Pulmonary artery endothelial cell (primary cell): ENCODE data around the gene ACAP2. TPM values are rescaled to one million over a fixed set of nuclear protein-coding genes. Genes with fewer than 3 reads are reported as not detected.
A peak's percentile ranks its signal among the peaks of the same experiment; 100 is the strongest.
"Not testable (repeated sequence)": the region's sequence is repeated elsewhere in the genome, so short reads cannot be mapped to it uniquely, and the experiment has no call there.

Source experiments
- DNase-seq: peaks from one replicate; pipeline ENCODE4 v3.0.0-alpha.2; 2011; ENCODE audit warnings: low read depth, low spot score
- total RNA-seq: library from RNA; depleted of rRNA; stranded (reverse); fragments of >200 nt; gene quantifications from 2 replicates; pipeline ENCODE4 v1.2.3, GENCODE V29; 2014

ACAP2 gene
- total RNA-seq, 1 donor from 2014 or later, result 52.8 TPM

DNA sequence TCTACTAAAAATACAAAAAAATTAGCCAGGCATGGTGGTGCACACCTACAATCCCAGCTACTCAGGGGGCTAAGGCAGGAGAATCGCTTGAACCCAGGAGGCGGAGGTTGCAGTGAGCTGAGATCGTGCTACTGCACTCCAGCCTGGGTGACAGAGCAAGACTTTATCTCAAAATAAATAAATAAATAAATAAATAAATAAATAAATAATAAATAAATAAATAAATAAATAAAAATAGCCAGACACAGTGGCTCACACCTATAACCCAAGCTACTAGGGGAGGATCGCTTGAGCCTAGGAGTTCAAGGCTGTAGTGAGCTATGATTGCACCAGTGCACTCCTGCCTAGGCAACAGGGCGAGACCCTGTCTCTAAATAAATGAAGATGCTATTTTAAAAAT, 152.2 kb downstream of the ACAP2 start:
- DNase-seq, result not testable (repeated sequence)

DNA sequence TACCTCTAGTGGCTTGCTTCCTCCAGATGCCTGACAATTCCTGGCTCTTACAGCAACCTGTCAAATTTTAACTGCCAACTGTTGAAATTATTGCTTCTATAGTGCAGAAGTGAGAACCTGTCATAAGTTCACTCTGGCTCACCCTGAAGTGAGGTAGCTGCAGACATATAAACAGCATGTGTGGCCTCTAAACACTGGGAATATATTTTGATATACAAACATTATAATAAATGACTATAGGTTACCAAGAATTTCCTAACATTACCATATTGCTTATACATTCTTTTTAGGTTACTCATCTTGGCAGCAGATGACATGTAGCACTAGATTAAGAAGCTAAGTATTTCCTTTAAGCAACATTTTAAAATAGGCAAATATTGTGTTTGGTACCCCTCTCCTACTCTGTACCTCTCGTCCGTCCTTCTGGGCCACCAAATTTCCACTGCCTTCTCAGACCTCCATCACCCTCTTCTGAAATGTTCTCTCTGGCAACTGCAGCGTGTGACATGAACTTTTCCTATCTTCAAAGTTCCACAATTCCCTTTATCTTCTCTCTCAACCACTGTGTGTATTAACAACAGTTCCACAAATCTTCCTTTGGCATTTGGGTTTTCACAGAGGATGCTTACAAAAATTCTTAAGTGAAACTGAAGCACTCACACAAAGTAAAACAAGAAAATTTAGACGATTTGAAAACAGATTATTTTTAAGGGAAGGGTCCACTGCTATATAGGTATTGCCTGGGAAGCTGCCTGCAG, 156.5 kb downstream of the ACAP2 start:
- no peak for DNase-seq

DNA sequence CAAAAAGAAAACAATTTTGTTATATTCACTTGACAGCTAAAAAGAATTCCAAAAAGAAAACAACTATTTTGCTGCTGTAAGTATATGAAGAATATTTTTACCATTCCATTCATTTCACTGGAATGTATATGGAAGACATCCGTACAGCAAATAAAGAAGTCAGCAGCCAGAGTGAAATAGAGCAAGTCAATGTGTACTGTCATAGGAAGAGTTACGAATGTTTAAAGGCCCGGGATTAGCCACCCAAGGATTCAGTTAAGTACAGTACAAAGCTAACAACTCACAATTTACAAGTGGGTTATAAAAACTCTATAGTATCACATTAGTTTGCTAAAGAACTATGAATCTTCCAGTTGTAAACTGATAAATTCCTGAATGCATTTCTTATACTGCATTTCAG, 157.4 kb downstream of the ACAP2 start:
- no peak for DNase-seq

DNA sequence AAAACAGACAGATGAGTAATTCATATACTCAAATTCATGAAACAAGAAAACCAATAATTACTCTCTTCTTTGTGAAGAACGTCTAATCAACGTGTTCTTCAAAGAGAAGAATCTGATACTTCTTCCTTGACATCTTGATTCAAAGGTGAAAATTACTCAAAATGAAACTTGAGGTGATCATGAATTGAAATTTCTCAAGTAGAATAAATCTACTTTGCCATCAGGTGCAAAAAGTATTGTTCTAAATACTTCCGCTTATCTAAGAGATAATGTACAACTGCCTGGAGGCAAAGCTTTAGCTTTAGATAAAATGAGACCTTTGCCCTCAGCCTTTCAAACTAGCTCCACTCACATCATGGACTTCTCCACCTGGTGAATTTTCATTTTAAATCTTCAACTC, 158.0 kb downstream of the ACAP2 start:
- DNase-seq, result no peak

DNA sequence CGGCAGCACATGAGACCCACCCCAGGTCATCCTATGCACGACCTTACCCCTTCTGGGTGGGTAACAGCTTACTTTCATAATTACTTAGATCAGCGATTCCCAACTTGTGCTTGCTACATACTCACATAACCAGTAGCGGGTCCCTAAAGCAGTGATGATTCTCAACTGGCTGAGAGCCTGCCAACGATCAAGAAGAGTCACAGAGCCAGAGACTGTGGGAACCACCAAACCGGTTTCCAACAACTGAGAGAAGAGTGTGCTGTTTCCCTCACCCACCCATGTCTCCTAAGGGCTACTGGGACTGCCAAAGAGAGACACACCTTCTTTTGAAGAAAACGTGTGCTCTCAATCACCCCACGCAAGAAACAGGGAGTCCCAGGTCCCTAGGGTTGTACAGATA, 159.9 kb downstream of the ACAP2 start:
- no peak for DNase-seq

DNA sequence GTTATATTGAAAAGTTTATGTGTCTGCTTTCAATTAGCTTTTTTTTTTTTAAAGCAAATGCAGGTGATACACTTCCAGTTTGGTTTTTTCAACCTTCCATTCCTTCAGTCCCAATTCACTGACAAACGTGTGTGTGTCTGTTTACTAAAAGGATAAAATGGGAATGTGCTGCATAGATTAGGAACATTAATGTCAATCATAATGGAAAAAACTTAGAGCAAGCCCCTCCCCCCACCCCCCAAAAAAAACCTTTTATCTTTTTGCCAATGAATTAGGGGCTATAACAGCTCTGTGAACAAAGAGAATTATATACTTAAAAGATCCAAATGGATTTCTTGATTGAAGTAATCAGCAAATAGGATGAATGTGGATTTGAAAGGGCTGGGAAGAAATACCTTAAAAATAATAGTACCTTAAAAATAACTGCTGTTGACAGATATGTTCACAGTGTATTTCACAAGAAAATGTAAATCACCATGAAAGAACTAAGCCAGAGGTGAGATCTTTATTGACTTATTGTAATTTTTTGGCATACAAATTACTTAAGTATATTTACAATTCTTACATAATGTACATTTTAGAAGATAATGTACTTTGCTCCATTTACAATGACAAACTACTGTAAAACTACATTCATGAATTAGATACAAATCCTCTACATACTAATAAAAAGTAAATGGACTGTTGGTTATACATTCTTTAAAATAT, 168.4 kb downstream of the ACAP2 start:
- DNase-seq, result no peak

DNA sequence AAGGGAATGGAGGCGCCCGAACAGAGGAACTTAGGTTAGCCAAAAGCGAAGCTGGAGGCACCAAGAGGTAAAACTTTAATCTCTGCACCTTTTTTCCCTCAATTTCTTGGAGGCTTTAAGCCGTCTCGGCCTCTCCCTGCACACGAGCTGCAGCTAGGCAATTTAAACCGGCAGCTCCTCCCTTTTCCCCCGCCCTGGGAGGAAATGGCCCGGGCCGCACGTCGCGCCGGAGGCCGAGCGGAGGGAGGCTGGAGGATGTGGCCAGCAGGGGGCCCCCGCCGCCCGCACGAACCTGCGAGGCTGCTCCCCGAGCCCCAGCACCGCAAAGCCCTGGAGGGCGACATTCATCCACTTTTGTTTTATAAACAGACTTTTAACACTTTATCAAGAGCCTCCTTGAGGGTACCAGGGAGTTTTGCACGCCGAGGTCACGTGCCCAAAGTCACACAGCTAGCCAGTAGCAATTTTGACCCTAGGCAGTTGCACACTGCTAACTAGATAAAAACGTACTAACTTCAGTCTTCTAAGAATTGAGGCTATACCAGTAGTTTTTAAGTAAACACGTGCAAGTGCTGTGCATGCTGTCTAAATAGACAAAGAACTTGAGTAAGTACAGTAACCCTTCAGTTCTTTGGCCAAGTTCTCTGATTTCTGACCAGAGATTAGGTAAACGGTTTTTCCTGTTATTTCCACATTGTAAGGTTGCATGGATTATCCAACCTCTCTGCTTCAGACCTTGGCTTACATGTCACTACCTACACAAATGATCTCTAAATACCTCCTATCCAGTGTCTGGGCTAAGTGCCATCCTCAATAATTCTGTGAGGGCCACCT, 171.2 kb downstream of the ACAP2 start:
- peak; percentile 58 for DNase-seq

DNA sequence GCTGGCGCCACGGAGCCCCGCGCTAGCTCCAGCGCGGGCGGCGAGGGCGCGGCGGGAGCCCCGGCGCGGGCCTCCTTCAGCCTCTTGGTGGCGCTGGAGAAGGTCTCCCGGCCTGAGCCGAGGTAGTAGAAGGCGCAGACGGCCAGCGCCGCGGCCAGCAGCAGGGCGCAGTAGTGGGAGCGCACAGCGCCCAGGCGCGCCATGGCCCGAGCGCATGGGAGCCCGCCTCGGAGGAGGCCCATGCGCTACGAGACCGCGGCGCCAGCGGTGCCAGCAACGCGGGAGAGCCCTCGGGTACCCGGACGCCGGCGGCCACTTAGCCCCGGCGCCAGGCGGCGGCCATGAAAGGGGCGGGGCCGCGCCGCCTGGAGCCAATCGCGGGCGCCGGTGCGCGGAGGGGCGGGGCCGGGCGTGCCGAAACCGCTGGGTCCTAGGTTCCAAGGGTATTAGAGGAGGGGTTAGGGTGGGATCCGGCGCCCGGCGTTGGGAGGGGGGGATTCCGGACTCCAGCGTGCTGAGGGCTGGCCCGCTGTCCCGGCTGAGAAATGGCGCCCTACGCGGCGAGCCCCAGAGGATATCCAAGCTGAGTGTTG, 171.9 kb downstream of the ACAP2 start, which contains the start of gene XXYLT1:
Gene XXYLT1 (minus strand): TSS at position 343 of the 593 bp plus-strand sequence. CDS start 101 bp downstream, at position 242.
- DNase-seq, result peak; percentile 69

DNA sequence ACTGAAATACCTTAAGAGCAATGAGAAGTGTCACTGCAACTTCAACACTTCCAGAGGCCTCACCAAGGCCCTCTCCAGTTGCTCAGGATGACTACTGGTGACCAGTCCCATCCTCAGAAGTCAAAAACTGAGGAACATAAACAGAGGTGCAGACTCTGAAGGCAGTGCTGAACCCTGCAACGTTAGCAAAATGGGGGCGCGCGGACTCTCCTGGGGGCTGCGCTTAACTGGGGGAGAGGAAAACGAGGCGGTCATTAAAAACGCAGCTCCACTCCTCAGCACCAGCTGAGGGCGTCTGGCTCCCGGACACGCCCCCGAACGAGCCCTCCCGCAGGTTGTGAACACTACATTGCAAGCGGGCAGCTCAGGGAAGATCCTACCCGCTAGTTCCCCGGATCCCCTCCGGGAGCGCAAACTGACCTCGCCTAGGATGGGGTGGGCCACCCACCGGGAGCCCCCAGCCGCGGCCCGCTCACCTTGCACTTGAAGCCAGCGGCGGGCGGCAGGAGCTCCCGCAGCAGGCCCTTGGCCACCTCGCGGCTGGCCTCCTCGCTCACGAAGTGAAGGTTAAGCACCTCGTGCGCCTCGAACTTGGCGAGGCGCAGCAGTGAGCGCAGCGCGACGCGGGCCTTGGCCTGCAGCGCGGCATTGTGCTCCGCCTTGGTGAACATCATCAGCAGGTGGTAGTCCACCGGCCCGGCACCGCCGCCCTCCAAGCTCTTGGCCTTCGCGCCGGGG, 172.6 kb downstream of the ACAP2 start:
- DNase-seq, result no peak

DNA sequence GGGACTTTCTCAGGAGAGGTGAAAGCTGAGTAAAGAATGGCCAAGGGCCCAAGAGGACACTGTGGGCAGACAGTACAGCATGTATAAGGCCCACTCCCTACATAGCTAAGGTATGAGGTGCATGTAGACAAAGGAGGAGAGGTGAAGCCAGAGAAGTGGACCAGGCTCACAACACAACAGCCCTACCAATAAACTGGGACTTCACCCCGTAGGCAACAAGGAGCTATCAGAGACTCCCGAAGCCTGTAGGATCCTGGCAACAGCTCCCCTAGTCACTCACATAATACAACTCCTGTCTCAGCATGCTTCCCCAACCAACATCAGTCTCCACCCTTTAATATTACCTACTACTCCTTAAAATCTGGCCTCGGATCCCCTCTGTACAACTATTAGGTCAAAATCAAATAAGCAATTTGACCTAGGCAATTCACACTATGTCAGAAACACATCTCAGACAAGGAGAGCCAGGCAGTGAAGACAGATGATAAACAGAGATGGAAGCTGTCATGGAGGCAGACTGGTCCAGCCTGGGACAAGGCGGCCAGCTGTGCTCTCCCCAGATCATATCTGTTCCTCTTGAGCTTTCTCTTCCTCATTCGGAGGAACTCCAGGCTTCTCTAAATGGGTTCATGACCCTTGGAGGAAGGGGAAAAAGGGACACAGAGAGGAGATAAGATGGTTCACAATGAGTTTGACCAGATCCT, 173.3 kb downstream of the ACAP2 start:
- DNase-seq, result no peak

DNA sequence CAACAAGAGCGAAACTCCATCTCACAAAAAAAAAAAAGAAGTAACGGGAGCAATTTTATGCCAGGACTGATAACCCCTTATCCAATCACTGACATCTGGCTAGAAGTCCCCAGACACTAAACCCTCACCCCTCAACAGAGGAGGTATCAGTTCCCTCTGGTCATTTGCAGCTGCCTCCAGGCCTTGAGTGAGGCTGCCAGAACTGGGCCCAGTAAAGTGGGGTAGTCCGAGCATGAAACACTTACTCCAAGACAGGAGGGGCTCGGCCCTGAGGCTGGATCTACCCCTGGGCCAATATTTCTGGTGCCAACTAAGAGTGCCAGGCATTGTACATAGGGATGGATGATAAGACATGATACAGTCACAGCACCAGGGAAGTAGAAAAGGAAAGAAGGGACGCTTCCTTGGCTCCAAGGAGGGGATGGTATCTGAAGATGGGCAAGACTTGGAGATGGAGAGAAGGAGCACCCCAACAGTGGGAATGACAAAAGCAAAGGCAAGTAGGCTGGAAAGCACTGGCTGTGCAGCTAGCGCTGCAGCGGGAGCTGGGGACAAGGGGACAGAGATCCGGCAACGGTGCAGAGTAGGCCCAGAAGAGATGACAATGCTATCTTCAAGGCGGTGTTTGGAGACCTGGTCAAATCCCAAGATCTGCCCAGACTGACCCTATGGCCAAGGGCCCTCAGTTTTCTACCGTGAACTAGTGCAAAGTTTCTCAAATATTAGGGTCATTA, 174.1 kb downstream of the ACAP2 start:
- DNase-seq, result no peak

DNA sequence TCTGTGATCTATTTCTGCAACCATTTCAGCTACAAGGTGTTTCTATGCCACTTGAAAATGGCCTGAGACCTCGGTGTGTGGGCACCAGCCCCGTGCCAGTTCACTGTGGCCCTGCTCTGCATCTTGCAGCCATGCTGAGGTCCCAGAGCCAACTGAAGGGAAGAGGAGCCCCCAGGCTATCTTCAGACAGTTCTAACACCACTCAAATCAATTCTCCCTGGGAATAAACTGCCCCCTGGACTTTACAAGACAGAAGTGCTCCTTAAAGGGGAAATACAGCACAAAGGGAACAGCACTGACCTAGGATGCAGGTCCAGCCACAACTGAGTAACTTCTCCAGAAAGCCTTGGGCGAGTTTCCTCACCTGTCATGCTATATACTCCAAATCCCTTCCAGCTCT, 175.7 kb downstream of the ACAP2 start:
- no peak for DNase-seq

DNA sequence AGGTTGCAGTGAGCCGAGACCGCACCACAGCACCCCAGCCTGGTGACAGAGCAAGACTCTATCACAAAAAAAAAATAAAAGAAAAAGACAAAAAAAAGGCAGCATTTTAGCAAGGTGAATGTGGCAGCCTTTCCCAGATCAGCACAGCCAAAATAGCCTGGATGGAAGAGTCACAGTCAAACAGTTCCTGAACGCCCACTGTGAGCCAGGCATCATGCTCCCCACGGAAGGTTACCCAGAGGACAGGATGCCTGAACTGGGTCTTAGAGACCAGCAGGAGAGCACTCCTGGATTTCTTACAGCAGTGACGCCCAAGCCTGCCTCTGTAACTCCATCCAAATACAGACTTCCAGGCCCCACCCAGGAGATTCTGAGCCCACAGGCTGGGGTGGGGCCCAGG, 176.4 kb downstream of the ACAP2 start:
- no peak for DNase-seq

DNA sequence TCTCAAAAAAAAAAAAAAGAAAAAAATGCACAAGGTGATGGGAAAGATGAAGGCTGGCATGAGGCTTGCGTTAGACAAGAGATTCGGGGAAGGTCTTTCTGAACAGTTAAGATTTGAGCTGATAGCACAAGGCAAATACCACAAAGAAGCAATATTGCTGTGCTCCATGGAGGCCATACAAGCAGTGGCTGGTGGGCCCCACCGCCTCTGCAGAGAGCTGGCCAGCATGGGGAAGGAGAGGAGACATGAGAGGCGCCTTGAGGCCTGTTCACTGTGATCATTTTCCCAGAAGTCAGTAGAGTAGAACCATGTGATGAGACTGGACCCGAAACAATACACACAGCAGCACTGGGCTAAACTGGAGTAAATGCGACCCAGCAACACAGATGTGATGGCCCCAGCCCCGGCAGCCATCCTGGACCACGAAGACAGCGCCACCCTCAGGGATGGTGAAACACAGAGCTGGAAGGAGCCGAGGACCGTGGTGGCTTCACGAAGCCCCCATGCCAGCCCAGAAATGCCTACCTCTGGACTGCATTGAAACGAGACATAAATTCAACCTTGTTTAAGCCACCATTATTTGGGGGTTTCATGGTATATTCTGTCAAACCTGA, 177.3 kb downstream of the ACAP2 start:
- DNase-seq, result no peak

DNA sequence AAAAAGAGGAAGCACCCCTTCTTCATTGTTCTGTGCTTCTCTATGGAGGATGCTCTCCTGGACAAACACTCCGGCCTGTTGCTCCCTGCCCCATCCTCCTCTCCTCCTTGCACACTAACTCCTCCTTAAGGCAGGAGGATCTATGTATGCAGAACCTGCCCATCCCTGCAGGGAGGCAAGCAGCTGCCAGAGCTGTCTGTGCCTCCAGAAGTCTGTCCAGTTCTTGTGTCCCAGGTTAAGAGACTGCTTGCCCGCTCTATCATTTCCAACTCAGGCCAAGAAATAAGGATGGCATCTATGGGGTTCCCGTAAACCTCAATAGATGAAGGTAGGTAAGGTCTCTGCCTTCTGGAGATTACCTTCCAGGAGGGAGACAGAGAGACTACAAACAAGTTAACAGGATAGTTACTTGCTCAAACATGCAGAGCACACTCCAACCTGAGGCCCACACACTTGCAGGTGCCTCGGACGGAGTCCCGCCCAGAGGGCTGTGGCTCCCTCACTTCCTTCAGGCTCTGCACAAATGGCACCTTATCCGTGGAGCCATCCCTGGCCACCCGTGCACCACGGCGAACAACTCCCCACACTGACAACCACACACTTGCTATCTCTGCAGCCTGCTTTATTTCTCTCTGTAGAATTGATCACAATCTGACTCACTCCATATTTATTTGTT, 178.8 kb downstream of the ACAP2 start:
- no peak for DNase-seq

DNA sequence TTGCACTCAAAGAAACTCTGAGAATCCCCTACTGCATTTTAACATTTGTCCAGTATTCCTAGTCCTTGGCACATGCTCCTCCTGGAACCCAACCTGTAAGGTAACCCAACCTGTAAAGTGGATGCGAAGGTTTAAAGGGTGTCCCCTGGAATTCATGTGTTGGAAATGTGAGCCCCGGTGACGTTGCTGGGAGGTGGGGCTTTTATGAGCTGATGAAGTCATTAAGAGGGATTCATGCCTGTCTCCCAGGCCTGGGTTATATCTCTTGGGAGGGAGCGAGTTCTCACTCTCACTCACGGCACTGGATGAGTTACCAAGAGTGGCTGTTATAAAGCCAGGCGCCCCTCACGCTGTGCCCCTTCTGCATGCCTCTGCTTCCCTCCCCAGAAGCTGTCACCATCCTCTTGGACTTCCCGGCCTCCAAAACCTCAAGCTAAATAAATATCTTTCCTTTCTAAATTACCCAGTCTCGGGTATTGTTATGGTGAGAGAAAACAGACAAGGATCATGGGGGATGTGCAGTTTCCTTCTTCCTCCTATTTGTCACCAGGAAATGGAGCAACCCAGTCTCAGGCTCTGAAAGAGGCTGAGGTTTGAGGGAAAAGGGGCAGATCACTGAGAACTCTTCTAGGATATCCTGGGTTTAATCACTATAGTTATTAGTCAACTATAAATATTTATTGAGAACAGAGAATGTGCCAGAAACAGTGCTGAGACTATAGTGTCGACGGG, 179.5 kb downstream of the ACAP2 start:
- DNase-seq, result no peak

DNA sequence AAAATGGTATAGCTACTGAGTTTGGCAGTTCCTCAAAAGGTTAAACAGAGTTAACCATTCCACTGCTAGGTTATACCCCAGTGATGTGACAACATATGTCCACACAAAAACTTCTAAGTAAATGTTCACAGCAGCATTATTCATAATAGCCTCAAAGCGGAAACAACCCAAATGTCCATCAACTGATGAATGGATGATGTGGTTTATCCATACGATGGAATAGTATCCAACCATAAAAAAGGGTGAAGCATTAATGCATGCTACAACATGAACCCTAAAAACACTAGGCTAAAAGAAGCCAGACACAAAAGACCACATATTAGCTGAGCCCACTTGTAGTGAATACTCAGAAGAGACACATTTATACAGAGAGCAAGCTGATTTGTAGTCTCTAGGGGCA, 180.9 kb downstream of the ACAP2 start:
- no peak for DNase-seq
